Omental fat pad (tissue), 4 donors: Measurements from ENCODE around the gene C19orf33. TPM values are rescaled to one million over a fixed set of nuclear protein-coding genes. Genes with fewer than 3 reads are reported as not detected.

Experiments used
- ATAC-seq: fragments of 150-250 bp; one replicate; pipeline ENCODE4 v1.9.1; 2016; ENCODE audit warnings: mild to moderate bottlenecking, moderate library complexity; ENCODE audit not compliant: low FRiP score
- DNase-seq: peaks from one replicate; pipeline ENCODE4 v3.0.0-alpha.2; 2019; ENCODE audit warnings: low spot score
- CTCF ChIP-seq, 3 donors: fragments of 450-650 bp; IDR thresholded peaks; one replicate each; pipeline ENCODE4 v1.5.1; 2016 to 2017; ENCODE audit warnings: antibody characterized with exemption in 3 of 3, mild to moderate bottlenecking in 3 of 3, moderate library complexity in 2 of 3
- total RNA-seq, 4 donors: library from RNA; depleted of rRNA; stranded (reverse); fragments of >200 nt; gene quantifications; one replicate each; pipeline ENCODE4 v1.1.0, GENCODE V29; 2016

Gene C19orf33
- total RNA-seq, 4 donors from 2014 or later, result 28.8 to 76.9 (median 47.2) TPM

- no peak for TF ChIP-seq CTCF (IDR thresholded peaks at IDR 0.05)
- ATAC-seq (no peak), DNase-seq (no peak)
Measured at GRCh38 chr19:38308006-38308766, 4.1 kb downstream of the C19orf33 start.

GRCh38 chr19:38308926-38309614, 5.0 kb downstream of the C19orf33 start:
- TF ChIP-seq CTCF (IDR thresholded peaks at IDR 0.05), result no peak
- no peak for DNase-seq
- no peak for ATAC-seq

GRCh38 chr19:38309615-38310278, 5.7 kb downstream of the C19orf33 start:
- DNase-seq (no peak), ATAC-seq (no peak)
- no peak for TF ChIP-seq CTCF (IDR thresholded peaks at IDR 0.05)

GRCh38 chr19:38310279-38310670, 6.2 kb downstream of the C19orf33 start:
- ATAC-seq (no peak), DNase-seq (no peak)
- no peak for TF ChIP-seq CTCF (IDR thresholded peaks at IDR 0.05)

GRCh38 chr19:38310986-38311385, 6.9 kb downstream of the C19orf33 start:
- ATAC-seq (no peak), DNase-seq (no peak)
- no peak for TF ChIP-seq CTCF (IDR thresholded peaks at IDR 0.05)

GRCh38 chr19:38315657-38316476, 11.8 kb downstream of the C19orf33 start, which contains the start of gene YIF1B:
TSS of gene YIF1B (minus strand) at chr19:38315947. CDS start at chr19:38315917, 30 bp downstream.
- ATAC-seq (peak; percentile 95), DNase-seq (peak; percentile 85)
- TF ChIP-seq CTCF (IDR thresholded peaks at IDR 0.05), result no peak
